ENCODE results near the gene EXOC7.

DNA sequence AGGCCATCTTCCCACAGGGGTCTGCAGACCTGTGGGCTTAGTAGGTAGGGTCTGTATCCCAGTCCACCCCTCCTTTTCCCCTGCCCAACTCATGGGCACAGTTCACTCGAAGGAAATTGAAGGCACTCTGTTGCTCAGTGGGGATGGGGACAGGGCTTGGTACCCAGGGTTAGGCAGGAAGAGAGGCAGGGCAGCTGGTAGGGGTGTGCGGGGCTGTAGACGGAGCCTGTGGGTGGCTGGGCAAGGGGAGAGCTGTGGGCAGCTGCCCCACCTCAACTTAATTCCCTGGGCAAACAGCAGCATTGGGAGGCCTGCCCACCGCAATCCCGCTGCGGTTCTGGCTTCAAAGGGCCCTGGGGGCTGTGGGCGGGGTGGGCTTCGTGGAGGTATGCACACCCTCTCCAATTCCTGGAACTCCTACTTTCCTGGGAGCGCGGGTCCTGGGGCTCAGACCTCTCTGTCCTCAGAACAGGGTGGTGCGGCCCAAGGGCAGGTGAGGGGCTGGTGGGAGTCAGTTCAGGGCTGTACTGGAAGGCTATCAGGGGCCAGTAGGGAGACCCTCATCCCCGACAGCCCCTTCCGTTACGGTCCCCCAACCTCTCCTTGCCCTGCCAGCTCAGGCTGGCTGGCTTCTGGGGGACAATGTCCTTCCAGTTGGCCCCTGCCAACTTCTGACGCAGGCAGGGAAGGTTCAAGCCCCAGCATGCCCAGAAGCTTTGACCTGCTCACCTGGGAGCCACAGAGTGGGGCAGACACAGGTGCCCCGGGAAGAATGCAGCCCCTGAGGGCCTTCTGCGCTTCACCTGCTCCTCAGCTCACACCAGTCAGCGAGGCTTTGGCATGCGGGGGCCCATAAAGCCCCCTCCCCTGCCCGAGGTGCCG, 28.3 kb upstream of the EXOC7 start:
- TF ChIP-seq, protein P1, sequence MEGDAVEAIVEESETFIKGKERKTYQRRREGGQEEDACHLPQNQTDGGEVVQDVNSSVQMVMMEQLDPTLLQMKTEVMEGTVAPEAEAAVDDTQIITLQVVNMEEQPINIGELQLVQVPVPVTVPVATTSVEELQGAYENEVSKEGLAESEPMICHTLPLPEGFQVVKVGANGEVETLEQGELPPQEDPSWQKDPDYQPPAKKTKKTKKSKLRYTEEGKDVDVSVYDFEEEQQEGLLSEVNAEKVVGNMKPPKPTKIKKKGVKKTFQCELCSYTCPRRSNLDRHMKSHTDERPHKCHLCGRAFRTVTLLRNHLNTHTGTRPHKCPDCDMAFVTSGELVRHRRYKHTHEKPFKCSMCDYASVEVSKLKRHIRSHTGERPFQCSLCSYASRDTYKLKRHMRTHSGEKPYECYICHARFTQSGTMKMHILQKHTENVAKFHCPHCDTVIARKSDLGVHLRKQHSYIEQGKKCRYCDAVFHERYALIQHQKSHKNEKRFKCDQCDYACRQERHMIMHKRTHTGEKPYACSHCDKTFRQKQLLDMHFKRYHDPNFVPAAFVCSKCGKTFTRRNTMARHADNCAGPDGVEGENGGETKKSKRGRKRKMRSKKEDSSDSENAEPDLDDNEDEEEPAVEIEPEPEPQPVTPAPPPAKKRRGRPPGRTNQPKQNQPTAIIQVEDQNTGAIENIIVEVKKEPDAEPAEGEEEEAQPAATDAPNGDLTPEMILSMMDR (IDR thresholded peaks at IDR 0.05), result no peak
- TF ChIP-seq POLR2A (IDR thresholded peaks at IDR 0.05) (no peak), POLR2AphosphoS5 (IDR thresholded peaks at IDR 0.05) (no peak), EP300 (IDR thresholded peaks at IDR 0.05) (no peak)
